ENCODE measurements around the gene TRPM1.

The TRPM1 gene

GRCh38 chr15:31046759-31047359 is 54.7 kb downstream of the TRPM1 start:
- DNase-seq, result no peak

- no peak for DNase-seq
Observed at GRCh38 chr15:31045606-31046005, 55.9 kb downstream of the TRPM1 start.

- DNase-seq, result no peak
Observed at GRCh38 chr15:31042751-31043150, 58.8 kb downstream of the TRPM1 start.

GRCh38 chr15:31041610-31042009 is 59.9 kb downstream of the TRPM1 start:
- DNase-seq, result no peak

GRCh38 chr15:31040611-31041010 is 60.9 kb downstream of the TRPM1 start:
- DNase-seq, result no peak

- no peak for DNase-seq
Observed at GRCh38 chr15:31039961-31040360, 61.6 kb downstream of the TRPM1 start.

- DNase-seq, result no peak
Observed at GRCh38 chr15:31037731-31038477, 63.6 kb downstream of the TRPM1 start.

GRCh38 chr15:31036783-31037182 is 64.7 kb downstream of the TRPM1 start:
- DNase-seq, result no peak

GRCh38 chr15:31035610-31036009 is 65.9 kb downstream of the TRPM1 start:
- no peak for DNase-seq

- DNase-seq, result no peak
Observed at GRCh38 chr15:31034152-31034551, 67.4 kb downstream of the TRPM1 start.

GRCh38 chr15:31032961-31033371 is 68.6 kb downstream of the TRPM1 start:
- no peak for DNase-seq

GRCh38 chr15:31031471-31032067 is 70.0 kb downstream of the TRPM1 start:
- no peak for DNase-seq

GRCh38 chr15:31027910-31028578 is 73.5 kb downstream of the TRPM1 start:
- DNase-seq, result no peak

GRCh38 chr15:31025996-31026395 is 75.5 kb downstream of the TRPM1 start:
- DNase-seq, result no peak

- DNase-seq, result no peak
Observed at GRCh38 chr15:31024979-31025378, 76.5 kb downstream of the TRPM1 start.

- no peak for DNase-seq
Observed at GRCh38 chr15:31024330-31024729, 77.2 kb downstream of the TRPM1 start.

GRCh38 chr15:31023841-31024240 is 77.7 kb downstream of the TRPM1 start:
- DNase-seq, result no peak

GRCh38 chr15:31021067-31021665 is 80.4 kb downstream of the TRPM1 start:
- no peak for DNase-seq

- DNase-seq, result no peak
Observed at GRCh38 chr15:31020542-31020941, 81.0 kb downstream of the TRPM1 start.

- no peak for DNase-seq
Observed at GRCh38 chr15:31019986-31020385, 81.5 kb downstream of the TRPM1 start.

- DNase-seq, result no peak
Observed at GRCh38 chr15:31017311-31017710, 84.2 kb downstream of the TRPM1 start.

GRCh38 chr15:31016446-31016915 is 85.0 kb downstream of the TRPM1 start:
- no peak for DNase-seq

GRCh38 chr15:31014608-31014925 is 87.0 kb downstream of the TRPM1 start:
- DNase-seq, result no peak
